CD4-positive, alpha-beta T cell treated with Interleukin-10 for 1 hour (primary cell): Measurements from ENCODE around the gene TNIK.

Experiments
- DNase-seq: peaks from one replicate; pipeline ENCODE4 v3.0.0-alpha.2; 2020

The TNIK gene

GRCh38 chr3:171459942-171460724 lies at the start of gene TNIK:
Gene TNIK (minus strand): TSS chr3:171460405. CDS start chr3:171460063, 342 bp downstream.
- DNase-seq: peak; percentile 93

GRCh38 chr3:171508676-171509075 lies 48.5 kb upstream of the TNIK start:
- no peak for DNase-seq

GRCh38 chr3:171508206-171508605 lies 48.0 kb upstream of the TNIK start:
- DNase-seq: no peak

GRCh38 chr3:171506743-171507319 lies 46.6 kb upstream of the TNIK start:
- no peak for DNase-seq

GRCh38 chr3:171505822-171506333 lies 45.7 kb upstream of the TNIK start:
- no peak for DNase-seq

- no peak for DNase-seq
These were observed 44.2 kb upstream of the TNIK start for GRCh38 chr3:171504376-171504775.

- no peak for DNase-seq
These were observed 43.6 kb upstream of the TNIK start for GRCh38 chr3:171503817-171504216.

- no peak for DNase-seq
These were observed 38.7 kb upstream of the TNIK start for GRCh38 chr3:171498921-171499320.

- no peak for DNase-seq
These were observed 37.3 kb upstream of the TNIK start for GRCh38 chr3:171497468-171497867.

GRCh38 chr3:171495413-171495812 lies 35.2 kb upstream of the TNIK start:
- DNase-seq: no peak

- DNase-seq: peak; percentile 54
These were observed 34.4 kb upstream of the TNIK start for GRCh38 chr3:171494457-171495109.

- peak; percentile 49 for DNase-seq
These were observed 31.2 kb upstream of the TNIK start for GRCh38 chr3:171491361-171491760.

GRCh38 chr3:171490901-171491300 lies 30.7 kb upstream of the TNIK start:
- DNase-seq: no peak

GRCh38 chr3:171489348-171489747 lies 29.1 kb upstream of the TNIK start:
- DNase-seq: no peak

GRCh38 chr3:171488479-171488878 lies 28.3 kb upstream of the TNIK start:
- no peak for DNase-seq

- no peak for DNase-seq
These were observed 27.2 kb upstream of the TNIK start for GRCh38 chr3:171487382-171487781.

- no peak for DNase-seq
These were observed 25.1 kb upstream of the TNIK start for GRCh38 chr3:171485338-171485737.

GRCh38 chr3:171481011-171481410 lies 20.8 kb upstream of the TNIK start:
- DNase-seq: no peak

- peak; percentile 45 for DNase-seq
These were observed 20.3 kb upstream of the TNIK start for GRCh38 chr3:171480526-171480925.

- DNase-seq: no peak
These were observed 16.4 kb upstream of the TNIK start for GRCh38 chr3:171476532-171477102.

- DNase-seq: no peak
These were observed 12.3 kb upstream of the TNIK start for GRCh38 chr3:171472552-171472951.

- DNase-seq: no peak
These were observed 10.6 kb upstream of the TNIK start for GRCh38 chr3:171470714-171471227.

GRCh38 chr3:171469376-171469775 lies 9.2 kb upstream of the TNIK start:
- DNase-seq: no peak
